Peyer's patch (tissue), 4 donors: ENCODE data around the gene NDUFS5. TPM values are rescaled to one million over a fixed set of nuclear protein-coding genes. Genes with fewer than 3 reads are reported as not detected.
"Not testable (repeated sequence)": the region's sequence is repeated elsewhere in the genome, so short reads cannot be mapped to it uniquely, and the experiment has no call there.

Experiments used
- DNase-seq, 3 donors: peaks; one replicate each; pipeline ENCODE4 v3.0.0-alpha.2; 2017 to 2019
- H3K27ac ChIP-seq, 4 donors: fragments of 200-600 bp; sonication (generic); one replicate each; pipeline ENCODE4 v1.5.1; 2016 to 2019
- H3K27me3 ChIP-seq, 2 donors: fragments of 200-600 bp; sonication (generic); one replicate each; pipeline ENCODE4 v1.5.1; 2019
- H3K36me3 ChIP-seq, 3 donors: fragments of 200-600 bp; sonication (generic); one replicate each; pipeline ENCODE4 v1.5.1; 2016 to 2019
- H3K4me1 ChIP-seq, 4 donors: fragments of 200-600 bp; sonication (generic); one replicate each; pipeline ENCODE4 v1.5.1; 2016 to 2019
- H3K4me3 ChIP-seq, 4 donors: fragments of 200-600 bp; sonication (generic); 1 replicate in 3 of 4; 2 replicates in 1 of 4; pipeline ENCODE4 v1.5.1; 2016 to 2019; ENCODE audit warnings: mild to moderate bottlenecking in 1 of 4
- H3K9me3 ChIP-seq, 4 donors: fragments of 200-600 bp; sonication (generic); one replicate each; pipeline ENCODE4 v1.5.1; 2016 to 2019; ENCODE audit warnings: mild to moderate bottlenecking in 1 of 4
- CTCF ChIP-seq, 6 experiments: fragments of 450-650 bp in 4 of 6; fragments of 200-600 bp in 2 of 6; sonication (generic) in 1 of 6; IDR thresholded peaks; one replicate each; pipeline ENCODE4 v1.5.1; 2017 to 2019; ENCODE audit warnings: antibody characterized with exemption in 6 of 6, mild to moderate bottlenecking in 3 of 6, moderate library complexity in 1 of 6
- POLR2A ChIP-seq, 2 donors: fragments of 450-650 bp; IDR thresholded peaks; one replicate each; pipeline ENCODE4 v1.5.1; 2017; ENCODE audit warnings: antibody characterized with exemption in 2 of 2, mild to moderate bottlenecking in 2 of 2, moderate library complexity in 2 of 2
- total RNA-seq, 4 donors: library from RNA; depleted of rRNA; stranded (reverse); fragments of >200 nt; gene quantifications; one replicate each; pipeline ENCODE4 v1.1.0, GENCODE V29; 2016

Gene NDUFS5
- total RNA-seq, 4 donors from 2014 or later, result 192 to 562 (median 213) TPM

GRCh38 chr1:39063775-39064174, 37.6 kb downstream of the NDUFS5 start:
- Histone ChIP-seq H3K4me1 (no peaks in the 10 kb centered on the region), H3K27me3 (no peaks in the 10 kb centered on the region), H3K4me3 (no peak overlapping the region), H3K27ac (no peak overlapping the region), H3K9me3 (no peaks in the 10 kb centered on the region), H3K36me3 (no peaks in the 10 kb centered on the region)
- TF ChIP-seq POLR2A (IDR thresholded peaks at IDR 0.05), result no peak
- no peak for TF ChIP-seq CTCF (IDR thresholded peaks at IDR 0.05)
- DNase-seq, result no peak

GRCh38 chr1:39065542-39065941, 39.4 kb downstream of the NDUFS5 start:
- no peaks in the 10 kb centered on the region for H3K36me3 ChIP-seq
- H3K4me3 ChIP-seq, result no peak overlapping the region
- no peaks in the 10 kb centered on the region for H3K9me3 ChIP-seq
- no peak for DNase-seq
- H3K27ac ChIP-seq, result no peak overlapping the region
- H3K4me1 ChIP-seq, result no peaks in the 10 kb centered on the region
- TF ChIP-seq CTCF (IDR thresholded peaks at IDR 0.05) (no peak), POLR2A (IDR thresholded peaks at IDR 0.05) (no peak)
- no peaks in the 10 kb centered on the region for H3K27me3 ChIP-seq

GRCh38 chr1:39068227-39068626, 42.1 kb downstream of the NDUFS5 start:
- H3K27ac ChIP-seq, DNase-seq, H3K36me3 ChIP-seq, H3K4me3 ChIP-seq, H3K4me1 ChIP-seq, H3K27me3 ChIP-seq, H3K9me3 ChIP-seq: not testable (repeated sequence)

GRCh38 chr1:39071557-39071956, 45.4 kb downstream of the NDUFS5 start:
- H3K27me3 ChIP-seq, H3K4me1 ChIP-seq, H3K36me3 ChIP-seq, DNase-seq, H3K9me3 ChIP-seq, H3K27ac ChIP-seq, H3K4me3 ChIP-seq: not testable (repeated sequence)

GRCh38 chr1:39076127-39076798, 50.1 kb downstream of the NDUFS5 start:
- Histone ChIP-seq H3K27ac (no peak overlapping the region), H3K36me3 (no peaks in the 10 kb centered on the region), H3K4me3 (no peak overlapping the region), H3K9me3 (no peaks in the 10 kb centered on the region), H3K4me1 (peaks cover 0 to 12% (median 0%) of the 10 kb centered on the region in 4 donors), H3K27me3 (no peaks in the 10 kb centered on the region)
- TF ChIP-seq CTCF (IDR thresholded peaks at IDR 0.05) (no peak), POLR2A (IDR thresholded peaks at IDR 0.05) (no peak)
- DNase-seq, result peak in 2 of 3 donors; percentile 51 to 61

- no peak for TF ChIP-seq POLR2A (IDR thresholded peaks at IDR 0.05)
- no peak for TF ChIP-seq CTCF (IDR thresholded peaks at IDR 0.05)
- Histone ChIP-seq H3K36me3 (no peaks in the 10 kb centered on the region), H3K9me3 (no peaks in the 10 kb centered on the region), H3K4me3 (no peak overlapping the region), H3K27ac (no peak overlapping the region), H3K4me1 (peaks cover 0 to 17% (median 4%) of the 10 kb centered on the region in 4 donors), H3K27me3 (peaks cover 0 to 3% of the 10 kb centered on the region in 2 donors)
- no peak for DNase-seq
Measured at GRCh38 chr1:39076799-39077148, 50.6 kb downstream of the NDUFS5 start.
